HG03045 (cell line): ENCODE results near the gene MAP1LC3B2.
"Not testable (repeated sequence)": the region's sequence is repeated elsewhere in the genome, so short reads cannot be mapped to it uniquely, and the experiment has no call there.

Experiments
- ATAC-seq: cut with Tn5 transposase; IDR thresholded peaks from one replicate; pipeline ENCODE4 v1.9.1; 2021; ENCODE audit warnings: mild to moderate bottlenecking, moderate library complexity; ENCODE audit not compliant: unreplicated experiment

The MAP1LC3B2 gene

DNA sequence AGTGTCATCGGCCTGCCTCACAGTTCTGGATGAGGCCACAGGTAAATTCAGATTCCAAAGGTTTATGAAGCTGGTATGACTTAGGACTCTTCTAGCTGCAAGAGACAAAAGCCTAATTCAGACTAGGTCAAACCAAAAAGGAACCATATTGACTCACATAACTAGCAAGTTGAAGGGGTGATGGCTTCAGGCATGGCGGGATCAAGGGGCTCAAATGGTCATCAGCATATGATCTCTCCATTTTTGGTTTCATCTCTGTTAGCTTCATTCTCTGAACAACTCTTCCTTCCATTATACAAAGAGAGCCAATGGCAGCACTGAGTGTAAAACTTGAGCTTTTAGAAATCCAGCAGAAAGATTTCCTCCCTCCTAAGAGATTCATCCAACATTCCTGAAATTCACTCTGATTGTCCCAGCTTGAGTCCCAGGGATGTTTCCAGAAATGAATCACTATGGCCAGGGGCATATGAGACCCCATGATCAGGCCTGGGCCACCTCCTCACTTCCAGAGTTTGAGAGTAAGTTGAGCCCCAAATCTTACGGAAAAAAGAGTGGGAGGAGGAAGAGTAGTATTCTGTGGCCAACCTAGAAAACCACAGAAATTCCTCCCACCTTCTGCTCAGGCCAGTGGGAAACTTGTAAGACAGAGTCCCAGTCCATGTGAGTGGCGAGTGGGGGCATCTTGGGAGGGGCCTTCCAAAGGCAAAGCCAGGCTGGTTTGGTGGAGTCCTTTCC lies 2.0 kb upstream of the MAP1LC3B2 start:
- ATAC-seq: no peak

DNA sequence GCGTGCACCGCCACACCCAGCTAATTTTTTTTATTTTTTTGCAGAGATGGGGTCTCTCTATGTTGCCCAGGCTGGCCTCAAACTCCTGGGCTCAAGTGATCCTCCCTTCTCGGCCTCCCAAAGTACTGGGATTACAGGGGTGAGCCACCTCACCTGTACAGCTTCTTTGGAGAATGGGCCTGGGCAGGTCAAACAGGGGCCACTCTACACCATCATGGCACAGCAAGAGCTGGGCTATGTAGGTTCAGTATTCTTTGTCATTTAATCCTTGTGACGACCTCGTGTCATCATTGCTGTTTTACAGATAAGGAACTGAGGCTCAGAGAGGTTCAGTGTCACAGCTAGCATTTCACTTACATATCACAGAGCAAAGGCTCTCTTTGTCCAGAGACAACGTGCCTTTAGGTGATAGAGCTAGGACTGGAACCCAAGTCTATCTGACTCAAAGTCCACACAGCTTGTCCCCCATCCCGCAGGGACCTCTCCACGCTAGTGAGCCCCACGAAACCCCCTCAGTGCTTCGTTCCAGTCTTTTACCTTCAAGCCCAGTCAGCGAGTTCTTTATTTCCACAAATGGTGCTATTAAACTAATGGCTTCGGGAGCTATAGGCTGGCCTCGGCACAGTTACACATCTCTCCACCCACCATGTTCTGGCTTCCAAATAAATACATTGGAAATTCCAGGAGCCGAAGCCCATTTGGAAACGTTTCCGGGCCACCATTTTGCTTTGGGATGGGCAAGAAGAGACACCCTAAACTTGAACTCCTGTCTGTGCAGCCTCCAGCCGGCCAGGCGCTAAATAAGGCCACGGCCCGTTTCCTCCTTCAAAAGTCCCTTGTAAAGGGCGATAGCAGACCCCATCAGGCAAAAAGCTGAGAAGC lies 660 bp upstream of the MAP1LC3B2 start:
- no peak for ATAC-seq

DNA sequence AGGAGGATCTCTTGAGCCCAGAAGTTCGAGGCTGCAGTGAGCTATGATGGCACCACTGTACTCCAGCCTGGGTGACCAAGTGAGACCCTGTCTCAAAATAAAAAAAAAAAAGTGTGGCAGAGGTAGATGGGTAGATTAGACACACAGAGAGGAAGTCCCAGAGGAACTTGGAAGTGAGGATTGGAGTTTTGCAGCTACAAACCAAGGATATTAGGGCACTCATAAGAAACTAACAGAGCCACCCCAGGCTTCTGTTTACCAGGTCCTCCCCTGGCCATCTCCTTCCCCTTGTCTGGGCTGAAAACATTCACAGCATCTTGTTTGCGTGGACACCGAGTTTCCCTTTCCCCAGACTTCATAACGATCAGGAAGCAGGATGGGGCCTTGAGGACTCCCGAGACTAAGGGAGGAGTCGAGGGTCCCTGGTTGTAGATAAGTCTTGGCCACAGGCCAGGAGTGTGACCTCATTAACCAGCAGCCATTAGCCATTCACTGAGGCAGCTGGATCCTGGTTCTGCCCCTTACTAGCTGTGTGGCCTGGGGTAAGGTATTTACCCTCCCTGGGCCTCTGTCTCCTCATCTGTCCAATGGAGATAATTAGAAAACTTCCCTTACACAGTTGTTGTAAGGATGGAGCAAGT lies 2.1 kb downstream of the MAP1LC3B2 start:
- ATAC-seq: no peak

DNA sequence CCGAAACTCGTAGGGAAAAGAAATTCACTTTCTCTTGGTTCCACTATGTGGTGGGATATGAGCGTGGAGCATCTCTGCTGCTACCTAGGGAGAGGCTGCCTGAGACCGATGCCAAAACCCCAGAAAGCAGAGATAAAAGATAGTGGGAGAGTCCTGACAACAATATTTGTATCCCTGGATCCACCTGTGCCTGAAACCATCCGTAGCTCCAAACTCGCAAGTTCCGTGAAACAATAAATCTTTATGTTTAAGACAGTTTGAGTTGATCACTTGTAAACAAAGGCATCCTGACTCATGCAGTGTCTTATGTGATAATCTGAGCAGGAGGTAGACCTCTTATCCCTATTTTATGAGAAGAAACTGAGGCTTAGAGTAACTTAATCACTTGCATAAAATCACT lies 2.9 kb downstream of the MAP1LC3B2 start:
- ATAC-seq: no peak

DNA sequence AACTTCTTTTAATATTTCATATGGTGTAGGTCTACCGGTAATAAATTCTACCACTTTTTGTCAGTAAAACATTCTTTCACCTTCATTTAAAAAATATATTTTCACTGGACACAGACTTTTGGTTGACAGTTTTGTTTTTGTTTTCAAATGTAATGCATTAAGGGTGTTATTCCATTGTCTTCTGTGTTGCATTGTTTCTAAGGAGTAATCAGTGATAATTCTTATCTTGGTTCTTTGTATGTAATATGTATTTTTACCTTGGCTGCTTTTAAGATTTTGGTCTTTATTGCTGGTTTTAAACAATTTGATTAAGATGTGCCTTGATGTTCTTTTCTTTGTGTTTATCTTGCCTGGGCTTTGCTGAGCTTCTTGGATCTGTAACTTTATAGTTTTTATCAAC lies 4.1 kb downstream of the MAP1LC3B2 start:
- ATAC-seq: no peak

DNA sequence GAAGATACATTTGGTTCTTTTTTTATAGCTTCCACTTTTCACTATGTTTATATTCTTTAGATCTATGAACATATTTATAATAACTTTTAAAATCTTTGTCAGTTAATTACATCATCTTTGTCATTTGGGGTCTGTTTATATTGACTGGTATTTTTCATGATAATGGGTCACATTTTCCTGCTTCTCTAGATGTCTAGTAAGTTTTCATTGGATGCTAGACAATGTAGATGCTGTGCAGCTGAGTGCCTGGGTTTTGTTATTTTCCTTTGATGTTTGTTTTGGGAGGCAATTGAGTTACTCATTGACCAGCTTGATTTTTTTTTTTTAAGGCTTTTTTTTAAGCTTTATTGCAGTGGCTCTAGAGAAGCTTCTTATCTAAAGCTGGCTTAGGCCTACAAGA lies 4.9 kb downstream of the MAP1LC3B2 start:
- no peak for ATAC-seq

DNA sequence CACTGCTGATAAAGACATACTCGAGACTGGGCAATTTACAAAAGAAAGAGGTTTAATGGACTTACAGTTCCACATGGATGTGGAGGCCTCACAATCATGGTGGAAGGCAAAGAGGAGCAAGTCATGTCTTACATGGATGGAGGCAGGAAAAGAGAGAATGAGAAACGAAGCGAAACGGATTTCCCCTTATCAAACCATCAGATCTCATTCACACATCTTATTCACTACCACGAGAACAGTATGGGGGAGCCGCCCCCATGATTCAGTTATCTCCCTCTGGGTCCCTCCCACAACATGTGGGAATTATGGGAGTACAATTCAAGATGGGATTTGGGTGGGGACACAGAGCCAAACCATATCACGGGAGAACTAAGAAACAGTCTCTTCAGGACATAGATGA lies 6.0 kb downstream of the MAP1LC3B2 start:
- not testable (repeated sequence) for ATAC-seq

DNA sequence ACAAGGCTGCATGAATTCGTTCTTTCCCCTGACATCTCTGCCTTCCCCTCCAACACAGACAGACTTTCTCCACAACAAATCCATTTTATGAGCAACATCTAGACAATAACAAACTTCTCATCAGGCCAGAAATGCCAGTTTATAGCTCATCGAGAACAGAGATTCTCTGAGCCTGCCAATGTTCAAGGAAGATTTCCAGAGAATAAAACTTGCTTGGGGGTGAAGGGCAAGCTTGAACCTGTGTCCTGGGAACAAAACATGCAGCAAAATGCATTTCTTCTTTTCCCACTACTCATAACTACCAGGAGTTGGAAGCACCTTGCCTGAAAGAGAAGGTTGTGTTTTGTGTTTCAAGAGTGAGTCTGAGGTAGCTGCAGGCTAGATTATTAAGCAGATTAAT lies 6.8 kb downstream of the MAP1LC3B2 start:
- no peak for ATAC-seq

DNA sequence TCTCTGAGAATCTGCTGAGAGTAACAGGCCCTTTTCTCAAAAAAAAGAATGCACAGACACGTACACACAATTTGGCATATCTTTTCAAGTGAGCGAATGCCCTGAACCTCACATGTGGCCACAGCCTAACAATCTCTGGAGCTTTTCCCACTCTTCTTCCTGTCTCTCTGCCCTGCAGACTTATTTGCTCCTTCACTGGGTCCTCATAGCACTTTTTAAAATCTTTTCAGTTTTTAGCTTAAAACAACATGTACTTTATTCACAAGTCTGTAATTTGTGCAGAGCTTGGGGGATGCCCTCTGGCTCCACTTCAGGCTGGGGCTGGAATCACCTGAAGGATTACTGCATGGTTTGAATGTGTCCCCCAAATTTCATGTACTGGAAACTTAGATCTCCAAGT lies 9.0 kb downstream of the MAP1LC3B2 start:
- ATAC-seq: no peak

DNA sequence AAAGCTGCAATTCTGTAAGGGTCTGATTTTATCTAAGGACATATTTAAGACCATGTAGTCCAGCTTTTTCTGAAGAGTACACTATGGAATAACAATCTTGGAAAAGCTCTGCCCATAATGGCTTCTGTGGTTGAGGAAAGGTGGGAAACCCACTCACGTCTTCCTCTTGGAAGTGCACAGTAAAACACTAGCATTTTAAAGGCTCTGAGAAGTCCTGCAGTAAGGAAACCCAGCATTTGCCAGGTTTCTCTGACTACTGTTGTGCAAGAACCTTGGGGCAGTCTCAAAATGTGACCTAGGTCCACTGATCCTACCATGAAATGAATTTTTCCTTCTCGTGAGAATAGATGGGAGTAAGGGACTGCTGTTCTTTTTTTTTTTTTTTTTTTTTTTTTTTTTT lies 11.9 kb downstream of the MAP1LC3B2 start:
- ATAC-seq: no peak

DNA sequence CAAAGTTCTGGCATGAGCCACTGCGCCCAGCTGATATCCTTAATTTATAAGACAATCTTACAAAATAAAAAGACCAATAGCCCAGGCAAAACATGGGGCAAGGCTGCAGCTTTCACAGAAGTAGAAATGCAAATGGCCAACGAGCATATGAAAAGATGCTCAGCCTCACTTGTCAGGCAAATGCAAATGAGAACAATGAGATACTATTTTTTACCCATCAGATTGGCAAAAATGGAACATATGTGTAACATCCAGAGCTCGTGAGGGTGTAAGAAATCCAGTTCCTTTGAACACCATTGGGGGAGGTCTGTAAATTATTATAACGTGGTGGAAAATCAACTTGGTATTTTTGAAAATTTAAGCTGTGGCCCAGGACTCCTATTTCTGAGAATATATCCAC lies 14.6 kb downstream of the MAP1LC3B2 start:
- no peak for ATAC-seq

DNA sequence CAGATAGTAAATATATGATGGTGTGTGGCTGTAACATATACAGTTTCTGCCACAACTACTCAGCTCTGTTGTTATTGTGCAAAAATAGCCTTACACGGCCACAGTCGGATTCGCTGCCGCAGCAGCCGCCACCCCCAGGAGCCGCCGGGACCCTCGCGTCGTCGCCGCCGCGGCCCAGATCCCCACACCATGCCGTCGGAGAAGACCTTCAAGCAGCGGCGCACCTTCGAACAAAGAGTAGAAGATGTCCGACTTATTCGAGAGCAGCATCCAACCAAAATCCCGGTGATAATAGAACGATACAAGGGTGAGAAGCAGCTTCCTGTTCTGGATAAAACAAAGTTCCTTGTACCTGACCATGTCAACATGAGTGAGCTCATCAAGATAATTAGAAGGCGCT lies 16.6 kb downstream of the MAP1LC3B2 start:
- not testable (repeated sequence) for ATAC-seq

DNA sequence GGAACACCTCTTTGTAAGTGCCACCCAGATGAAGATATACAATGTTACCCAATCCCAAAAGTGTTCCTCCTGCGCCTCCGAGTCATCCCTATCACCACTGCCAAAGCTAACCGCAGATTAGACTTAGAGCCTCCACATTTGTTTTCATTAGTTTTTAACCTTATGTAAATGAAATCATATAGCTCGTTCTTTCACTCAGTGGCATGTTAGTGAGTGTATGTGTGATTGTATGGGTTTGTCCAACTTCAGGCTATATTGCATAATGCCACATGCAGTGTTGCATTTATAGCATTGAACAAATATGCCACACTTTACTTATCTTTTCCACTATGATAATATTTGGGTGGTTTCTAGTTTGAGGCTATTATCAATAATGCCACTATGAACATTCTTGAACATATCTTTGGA lies 18.0 kb downstream of the MAP1LC3B2 start:
- no peak for ATAC-seq

DNA sequence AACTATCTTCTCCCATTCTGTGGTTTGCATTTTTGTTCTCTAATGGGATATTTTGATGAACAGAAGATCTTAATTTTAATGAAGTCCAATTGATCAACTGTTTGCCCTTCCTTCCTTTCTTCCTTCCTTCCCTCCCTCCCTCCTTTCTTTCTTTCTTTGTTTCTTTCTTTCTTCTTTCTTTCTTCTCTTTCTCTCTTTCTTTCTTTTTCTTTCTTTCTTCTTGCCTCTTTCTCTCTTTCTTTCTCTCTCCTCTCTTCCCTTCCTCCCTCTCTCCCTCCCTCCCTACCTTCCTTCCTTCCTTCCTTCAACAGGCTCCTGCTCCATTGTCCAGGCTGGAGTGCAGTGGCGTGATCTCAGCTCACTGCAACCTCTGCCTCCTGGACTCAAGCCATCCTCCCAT lies 18.9 kb downstream of the MAP1LC3B2 start:
- no peak for ATAC-seq

DNA sequence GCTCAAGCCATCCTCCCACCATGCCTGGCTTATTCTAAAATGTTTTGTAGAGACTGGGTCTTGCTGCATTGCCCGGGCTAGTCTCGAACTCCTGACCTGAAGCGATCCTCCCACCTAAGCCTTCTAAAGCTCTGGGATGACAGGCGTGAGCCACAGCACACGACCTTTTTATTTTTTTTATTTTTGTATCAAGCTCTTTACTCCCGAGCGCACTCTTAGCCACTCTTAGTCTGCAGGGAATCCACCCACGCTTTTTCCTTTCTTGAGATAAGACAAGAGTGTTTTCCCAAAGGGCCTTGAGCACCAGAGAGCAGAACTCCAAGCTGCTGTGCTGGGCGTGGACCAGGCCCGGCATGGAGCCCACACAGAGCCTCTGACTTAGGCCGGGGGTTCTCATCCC lies 23.4 kb downstream of the MAP1LC3B2 start:
- ATAC-seq: no peak

DNA sequence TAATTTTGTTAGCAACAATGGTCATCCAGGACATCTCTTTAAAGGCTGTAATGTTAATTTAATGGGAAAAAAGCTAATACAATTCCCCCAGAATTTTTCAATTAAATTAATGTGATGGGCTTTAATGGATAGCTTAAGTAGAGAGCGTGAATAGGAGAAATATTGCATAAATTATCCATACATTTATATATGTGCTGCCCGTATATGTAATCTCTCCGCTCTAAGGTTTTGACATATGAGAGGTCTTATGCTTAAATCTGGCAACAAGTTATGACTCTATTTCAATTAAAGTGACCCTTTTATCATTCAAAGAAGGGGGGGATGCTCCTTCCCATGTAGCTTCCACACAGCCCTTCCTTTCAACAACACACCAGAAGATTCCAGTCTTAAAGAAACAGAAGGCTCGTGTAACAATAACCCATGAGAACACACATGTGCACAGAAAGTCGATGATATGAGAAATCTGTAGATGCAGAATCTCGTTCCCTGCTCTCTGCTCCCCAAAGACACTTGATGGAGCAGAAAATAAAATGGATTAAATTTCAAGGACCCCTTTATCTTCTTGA lies 24.0 kb downstream of the MAP1LC3B2 start:
- ATAC-seq: no peak

DNA sequence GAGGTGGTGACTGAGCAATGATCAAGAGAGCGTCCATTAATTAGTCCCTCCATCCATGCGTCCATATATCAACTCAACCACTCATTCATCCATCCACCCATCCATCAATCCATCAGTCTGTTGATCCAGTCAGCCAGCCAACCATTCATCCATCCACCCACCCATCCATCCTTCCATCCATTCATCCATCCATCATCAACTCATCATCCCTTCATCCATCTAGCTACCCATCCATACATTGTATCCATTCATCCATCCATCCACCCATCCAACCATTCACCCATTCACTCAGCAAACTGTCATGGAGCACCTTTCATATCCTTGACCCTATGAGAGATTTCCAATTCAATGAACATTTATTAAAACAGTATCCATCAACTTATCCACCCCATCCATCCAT lies 28.1 kb downstream of the MAP1LC3B2 start:
- no peak for ATAC-seq

DNA sequence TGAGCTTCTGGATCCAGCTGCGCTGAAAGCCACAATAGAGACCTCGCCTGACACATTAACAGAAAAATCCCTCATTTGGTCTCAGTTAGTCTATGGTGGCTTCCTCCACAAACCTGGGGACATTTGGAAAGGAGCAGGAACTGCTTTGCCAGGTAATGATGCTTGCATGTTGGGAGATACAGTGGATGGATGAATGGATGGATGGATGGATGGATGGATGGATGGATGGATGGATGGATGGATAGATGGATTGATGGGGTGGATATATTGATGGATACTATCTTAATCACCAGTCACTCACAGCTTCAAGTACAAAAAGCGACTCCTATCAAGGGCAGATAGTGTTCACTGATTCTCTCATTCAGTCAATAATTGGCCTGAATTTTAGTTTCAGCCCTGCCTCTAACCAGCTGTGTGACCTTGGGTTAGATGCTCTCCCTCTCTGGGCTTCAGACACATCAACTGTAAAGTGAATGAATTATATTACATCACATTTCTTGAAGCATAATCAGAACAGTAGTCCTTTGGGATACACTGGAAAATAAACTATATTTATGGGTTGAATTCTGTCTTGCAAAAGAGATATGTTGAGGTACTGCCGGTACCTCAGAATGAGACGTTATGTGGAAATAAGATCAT lies 29.3 kb downstream of the MAP1LC3B2 start:
- no peak for ATAC-seq

DNA sequence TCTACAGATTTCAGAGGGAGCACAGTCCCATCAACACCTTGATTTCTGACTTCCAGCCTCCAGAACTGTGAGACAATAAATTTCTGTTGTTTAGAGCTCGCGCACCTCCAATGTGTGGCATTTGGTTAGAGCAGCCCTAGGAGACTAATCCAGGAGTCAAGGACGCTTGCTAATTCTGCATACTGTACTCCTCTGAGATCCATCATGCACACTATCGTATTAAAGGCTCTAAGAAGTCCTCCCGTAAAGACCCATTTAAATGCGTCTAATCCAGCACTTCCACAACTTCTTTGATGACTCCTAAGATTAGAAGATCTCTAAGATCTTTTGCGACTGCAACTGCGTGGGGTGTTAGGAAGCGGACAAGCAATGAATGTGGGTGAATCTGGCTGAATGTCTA lies 30.4 kb downstream of the MAP1LC3B2 start:
- no peak for ATAC-seq

DNA sequence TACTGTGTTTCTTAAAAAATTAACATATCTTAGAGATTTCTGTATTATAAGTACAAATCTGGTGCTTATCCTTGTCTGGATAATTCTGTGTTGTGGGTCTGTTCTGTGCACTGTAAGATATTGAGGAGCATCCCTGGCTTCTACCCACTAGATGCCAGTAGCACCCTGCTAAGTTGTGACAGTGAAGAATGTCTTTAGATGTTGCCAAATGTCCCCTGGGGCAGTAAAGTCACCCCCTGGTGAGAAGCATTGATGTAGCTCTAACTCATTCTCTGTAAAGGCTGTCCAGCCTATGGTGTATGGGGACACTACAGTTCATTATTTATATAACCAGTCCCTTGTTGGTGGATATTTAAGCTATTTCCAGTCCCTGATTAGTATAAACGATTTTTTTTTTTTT lies 31.4 kb downstream of the MAP1LC3B2 start:
- ATAC-seq: no peak
